Activated naive CD8-positive, alpha-beta T cell treated with anti-CD3 and anti-CD28 coated beads for 36 hours (primary cell): ENCODE results near the gene POP7. TPM values are rescaled to one million over a fixed set of nuclear protein-coding genes. Genes with fewer than 3 reads are reported as not detected.

Experiments used
- DNase-seq: peaks from one replicate; pipeline ENCODE4 v3.0.0; 2021
- H3K27ac Mint-ChIP-seq: one replicate; pipeline ENCODE4 v1.8.0; 2022; ENCODE audit warnings: mild to moderate bottlenecking, moderate library complexity, mixed read lengths
- H3K27me3 Mint-ChIP-seq: one replicate; pipeline ENCODE4 v1.8.0; 2022; ENCODE audit warnings: mild to moderate bottlenecking, mixed read lengths
- H3K36me3 Mint-ChIP-seq: one replicate; pipeline ENCODE4 v1.8.0; 2021; ENCODE audit warnings: mild to moderate bottlenecking, mixed read lengths
- H3K4me1 Mint-ChIP-seq: one replicate; pipeline ENCODE4 v1.8.0; 2021; ENCODE audit warnings: mixed read lengths
- H3K4me3 Mint-ChIP-seq: one replicate; pipeline ENCODE4 v1.8.0; 2022; ENCODE audit warnings: mild to moderate bottlenecking, moderate library complexity, mixed read lengths
- H3K9me3 Mint-ChIP-seq: one replicate; pipeline ENCODE4 v1.8.0; 2022; ENCODE audit warnings: mixed read lengths
- total RNA-seq, 2 experiments: library from RNA; stranded (reverse); gene quantifications; one replicate each; pipeline ENCODE4 v1.2.3, GENCODE V29; 2021

The POP7 gene
- total RNA-seq, 2 experiments from 2014 or later: 84.5 to 85.6 TPM

- DNase-seq: no peak
- Mint-ChIP-seq H3K9me3 (no peaks in the 10 kb centered on the region), H3K27me3 (no peaks in the 10 kb centered on the region), H3K36me3 (peaks cover 2% of the 10 kb centered on the region), H3K4me3 (no peak overlapping the region), H3K4me1 (peaks cover 19% of the 10 kb centered on the region), H3K27ac (no peak overlapping the region)
Observed at GRCh38 chr7:100684534-100685042, 21.3 kb upstream of the POP7 start.

DNA sequence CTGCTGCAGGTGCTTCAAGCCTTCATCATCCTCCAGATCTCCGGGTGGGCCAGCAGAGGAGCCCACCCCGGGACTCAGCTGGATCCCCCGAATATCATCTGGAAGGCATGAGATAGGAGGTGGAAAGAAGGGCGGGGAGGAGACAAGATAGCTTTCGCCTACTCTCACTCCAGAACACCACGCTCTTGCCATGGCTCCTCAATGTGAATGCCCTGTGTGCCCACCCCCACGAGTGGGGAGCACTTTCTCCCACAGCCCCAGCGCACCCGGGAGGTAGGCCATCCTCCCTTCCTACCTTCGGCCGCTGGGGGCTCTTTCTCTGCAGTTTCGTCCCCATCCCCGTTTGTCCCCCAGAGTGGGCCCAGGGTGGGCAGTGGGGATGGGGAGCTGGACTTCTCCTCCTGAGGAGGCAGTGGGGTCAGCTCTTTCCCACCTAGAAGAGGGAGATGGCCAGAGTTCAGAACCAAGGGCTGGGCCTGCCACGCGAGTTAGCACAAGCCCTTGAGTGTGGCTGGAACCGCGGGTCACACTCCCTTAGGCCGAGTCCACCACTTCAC is 20.8 kb upstream of the POP7 start:
- peaks cover under 1% of the 10 kb centered on the region for H3K36me3 Mint-ChIP-seq
- H3K27me3 Mint-ChIP-seq: no peaks in the 10 kb centered on the region
- no peak for DNase-seq
- H3K27ac Mint-ChIP-seq: no peak overlapping the region
- H3K4me1 Mint-ChIP-seq: peaks cover 18% of the 10 kb centered on the region
- no peaks in the 10 kb centered on the region for H3K9me3 Mint-ChIP-seq
- no peak overlapping the region for H3K4me3 Mint-ChIP-seq

GRCh38 chr7:100685631-100686145 is 20.2 kb upstream of the POP7 start:
- Mint-ChIP-seq H3K27me3 (no peaks in the 10 kb centered on the region), H3K4me1 (peaks cover 15% of the 10 kb centered on the region), H3K36me3 (no peaks in the 10 kb centered on the region), H3K27ac (no peak overlapping the region), H3K4me3 (no peak overlapping the region), H3K9me3 (no peaks in the 10 kb centered on the region)
- no peak for DNase-seq

DNA sequence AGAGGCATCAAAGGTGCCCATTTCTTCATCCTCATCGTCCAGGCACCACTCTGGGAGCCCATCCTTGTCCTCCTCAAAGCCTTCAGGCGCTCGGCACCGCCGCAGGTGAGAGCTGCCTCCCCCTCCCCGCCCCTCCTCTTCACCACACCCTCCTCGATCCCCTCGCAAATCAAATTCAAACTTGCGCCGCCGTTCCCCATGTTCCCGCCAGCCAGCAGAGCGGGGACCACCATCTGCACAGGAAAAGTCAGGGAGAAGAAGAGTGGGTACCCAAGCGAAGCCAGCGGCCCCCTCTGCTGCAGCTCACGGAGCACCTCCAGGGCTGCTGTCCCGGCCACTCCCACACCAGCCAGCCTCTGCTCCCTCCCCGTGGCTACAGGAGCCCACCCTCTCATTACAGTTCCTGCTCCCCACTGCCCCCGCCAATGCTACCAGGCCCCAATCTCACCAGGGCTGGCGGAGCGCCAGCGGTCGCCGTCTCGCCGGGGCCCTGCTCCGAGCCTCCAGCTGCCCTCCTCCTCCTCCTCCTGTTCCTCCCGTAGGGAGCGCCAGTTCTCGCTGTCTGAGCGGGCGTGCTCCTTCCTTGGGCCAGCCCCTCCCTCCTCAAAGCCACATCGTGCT is 19.6 kb upstream of the POP7 start:
- Mint-ChIP-seq H3K4me1 (peaks cover 15% of the 10 kb centered on the region), H3K36me3 (no peaks in the 10 kb centered on the region), H3K9me3 (no peaks in the 10 kb centered on the region), H3K27ac (no peak overlapping the region), H3K27me3 (no peaks in the 10 kb centered on the region), H3K4me3 (no peak overlapping the region)
- no peak for DNase-seq

GRCh38 chr7:100686822-100687211 is 19.1 kb upstream of the POP7 start:
- no peak overlapping the region for H3K4me3 Mint-ChIP-seq
- no peak for DNase-seq
- peaks cover 2% of the 10 kb centered on the region for H3K36me3 Mint-ChIP-seq
- peaks cover 15% of the 10 kb centered on the region for H3K4me1 Mint-ChIP-seq
- no peak overlapping the region for H3K27ac Mint-ChIP-seq
- no peaks in the 10 kb centered on the region for H3K27me3 Mint-ChIP-seq
- no peaks in the 10 kb centered on the region for H3K9me3 Mint-ChIP-seq

DNA sequence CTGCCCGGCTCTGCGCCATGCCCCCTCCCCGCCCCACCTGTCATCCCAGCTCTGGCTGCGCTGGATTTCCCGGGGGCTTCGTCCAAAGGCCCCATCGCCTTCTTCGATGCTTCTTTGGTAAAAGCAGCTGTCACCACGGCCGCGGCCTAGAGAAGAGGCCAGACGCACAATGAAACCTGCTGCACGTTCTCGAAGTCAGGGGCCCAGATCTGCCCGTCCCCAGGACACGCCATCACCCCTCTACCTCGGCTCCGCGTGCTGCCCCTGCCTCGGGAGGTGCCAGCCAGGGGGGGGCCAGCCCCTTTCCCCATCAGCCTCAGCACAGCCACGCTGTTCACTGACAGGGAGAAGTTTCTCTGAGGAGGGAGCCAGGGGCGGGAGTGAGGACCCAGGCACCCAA is 18.7 kb upstream of the POP7 start:
- H3K9me3 Mint-ChIP-seq: no peaks in the 10 kb centered on the region
- H3K27me3 Mint-ChIP-seq: no peaks in the 10 kb centered on the region
- H3K4me3 Mint-ChIP-seq: no peak overlapping the region

DNA sequence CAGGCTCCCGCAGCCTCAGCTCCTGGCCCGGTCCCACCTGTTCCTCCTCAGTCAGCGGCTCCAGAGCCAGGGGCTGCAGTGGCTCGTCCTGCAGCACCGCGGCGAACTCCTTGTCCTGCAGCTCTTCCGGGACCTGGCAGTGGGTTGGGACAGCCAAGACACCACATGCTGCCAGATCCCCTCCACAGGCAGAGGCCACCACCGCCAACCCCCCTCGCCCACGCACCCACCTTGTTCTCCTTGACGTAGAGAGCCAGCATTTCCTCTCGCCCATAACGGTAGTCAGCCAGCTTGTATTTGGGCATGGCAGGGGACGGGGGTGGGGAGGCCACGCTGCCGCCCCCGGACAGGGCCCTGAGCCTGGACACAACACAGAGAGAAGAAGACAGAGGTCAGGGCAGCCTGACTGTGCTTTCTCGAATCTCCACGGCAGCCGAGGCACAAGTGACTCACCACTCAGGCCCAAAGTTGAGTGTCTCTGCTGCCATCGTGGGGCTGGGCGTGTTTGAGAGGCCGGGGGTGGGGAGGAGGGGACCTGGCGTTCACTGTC is 18.1 kb upstream of the POP7 start:
- Mint-ChIP-seq H3K4me1 (peaks cover 22% of the 10 kb centered on the region), H3K4me3 (no peak overlapping the region), H3K9me3 (no peaks in the 10 kb centered on the region), H3K27ac (peak overlapping the region; percentile 54), H3K36me3 (peaks cover 7% of the 10 kb centered on the region), H3K27me3 (no peaks in the 10 kb centered on the region)
- DNase-seq: no peak

More for the DNA sequence above, 18.7 kb upstream of the POP7 start:
- Mint-ChIP-seq H3K4me1 (peaks cover 18% of the 10 kb centered on the region), H3K27ac (no peak overlapping the region), H3K36me3 (peaks cover 2% of the 10 kb centered on the region)
- DNase-seq: no peak

DNA sequence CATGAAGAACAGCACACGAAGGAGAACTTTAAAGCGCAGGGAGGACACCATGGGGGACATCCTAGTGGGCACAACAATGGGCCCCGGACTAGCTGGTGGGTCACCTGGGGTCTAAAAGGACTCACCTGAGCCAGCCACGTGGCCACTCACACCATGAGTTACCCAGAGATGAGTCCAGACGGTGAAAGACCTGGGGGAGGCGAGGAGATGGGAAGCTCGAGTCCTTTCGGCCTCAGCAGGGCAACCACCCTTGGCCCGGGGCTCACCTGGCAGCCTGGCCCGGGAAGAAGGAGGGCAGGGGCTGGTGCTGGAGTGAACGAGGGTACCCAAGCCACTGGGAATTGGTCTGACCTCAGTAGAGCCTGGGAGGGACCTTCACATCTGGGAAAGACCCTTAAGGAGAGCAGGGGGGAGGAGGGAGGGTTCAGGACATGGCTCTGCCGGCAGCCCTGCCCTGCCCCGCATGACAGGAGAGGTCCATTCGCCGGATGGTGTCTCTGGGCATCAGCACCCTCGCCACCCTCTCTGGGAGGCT is 17.5 kb upstream of the POP7 start:
- H3K36me3 Mint-ChIP-seq: peaks cover 12% of the 10 kb centered on the region
- H3K27ac Mint-ChIP-seq: peak overlapping the region; percentile 54

DNA sequence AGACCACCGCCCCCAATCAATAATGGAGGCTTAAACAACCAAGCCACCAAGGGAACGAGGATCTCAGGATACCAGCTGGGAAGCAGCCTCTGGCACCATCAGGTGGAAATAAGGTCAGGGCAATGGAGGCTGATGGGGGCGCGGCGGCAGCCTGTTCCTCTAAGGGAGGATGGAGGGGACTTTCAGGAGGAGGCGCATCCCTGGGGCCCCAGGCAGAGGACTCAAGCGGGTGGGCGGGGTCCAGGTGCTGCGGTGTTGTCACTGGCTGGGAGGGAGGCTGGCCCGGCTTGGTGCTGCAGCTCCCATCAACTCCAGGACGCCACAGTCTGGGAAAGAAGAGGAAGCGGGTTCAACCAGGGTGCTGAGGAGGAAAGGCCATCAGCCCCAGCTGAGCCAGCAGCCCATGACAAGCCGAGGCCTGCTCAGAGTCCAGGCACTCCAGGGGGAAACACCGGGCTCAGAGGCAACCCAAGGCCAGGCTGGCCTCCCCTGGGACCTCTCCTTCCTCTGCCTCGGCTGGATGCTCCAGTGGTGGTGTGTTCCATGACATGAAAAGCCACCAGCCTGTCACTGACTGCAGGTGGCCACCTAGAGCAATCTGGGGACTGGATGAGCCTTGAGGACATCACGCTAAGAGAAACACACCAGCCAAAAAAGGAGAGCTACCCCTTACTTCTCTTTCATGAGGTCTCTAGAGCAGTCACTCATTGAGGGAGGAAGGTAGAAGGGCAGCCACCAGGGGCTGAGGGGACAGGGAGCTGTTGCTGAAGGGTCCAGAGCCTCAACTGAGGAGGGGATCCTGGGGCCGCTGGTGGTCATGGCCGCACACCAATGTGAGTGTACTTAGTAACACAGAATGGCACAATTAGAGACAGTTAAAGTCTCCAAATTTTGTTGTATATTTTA is 16.4 kb upstream of the POP7 start:
- no peak for DNase-seq

More for the DNA sequence above, 17.5 kb upstream of the POP7 start:
- H3K4me1 Mint-ChIP-seq: peaks cover 25% of the 10 kb centered on the region
- H3K4me3 Mint-ChIP-seq: no peak overlapping the region
- DNase-seq: no peak
- H3K9me3 Mint-ChIP-seq: no peaks in the 10 kb centered on the region
- H3K27me3 Mint-ChIP-seq: no peaks in the 10 kb centered on the region

DNA sequence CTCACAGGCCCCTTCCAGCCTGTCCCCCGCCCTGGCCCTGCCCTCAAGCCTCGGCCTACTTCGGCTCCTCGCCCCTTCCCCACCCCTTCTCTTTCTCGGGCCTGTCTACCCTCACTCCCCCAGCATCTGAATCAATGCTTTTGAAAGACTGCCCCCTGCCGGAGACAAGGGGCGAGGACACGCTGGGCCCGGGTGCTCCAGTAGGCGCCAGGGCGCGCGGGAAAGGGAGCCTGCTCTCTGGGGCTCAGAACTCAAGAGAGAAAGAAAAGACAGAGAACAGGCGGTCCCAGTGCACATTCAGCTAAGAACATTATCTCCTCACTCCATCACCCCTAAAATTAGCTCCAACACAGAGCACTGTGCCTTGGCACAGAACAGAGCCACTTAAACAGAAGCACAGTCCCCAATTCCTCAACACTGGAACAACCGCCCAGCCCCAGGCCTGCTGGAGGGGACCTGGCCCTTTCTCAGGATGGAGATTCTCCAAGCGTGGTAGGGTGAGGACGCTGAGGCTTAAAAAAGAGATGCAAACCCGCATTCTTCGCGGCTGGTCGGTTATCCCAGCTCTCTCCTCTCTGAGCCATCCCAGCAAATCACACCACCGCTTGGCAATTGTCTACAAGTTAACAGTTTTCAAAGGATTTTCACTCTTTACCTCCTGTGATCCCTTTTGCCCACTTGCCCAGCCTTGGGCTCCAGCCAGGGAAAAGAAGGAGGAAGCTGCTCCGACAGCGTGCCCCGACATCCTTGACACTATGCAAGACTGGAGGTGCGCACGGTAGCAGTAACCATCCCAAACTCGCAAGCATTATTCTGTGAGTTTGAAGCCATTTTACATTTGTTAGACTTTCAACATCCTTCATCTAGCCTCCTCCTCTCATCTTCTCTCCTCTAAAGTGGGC is 14.0 kb upstream of the POP7 start:
- Mint-ChIP-seq H3K27me3 (no peaks in the 10 kb centered on the region), H3K4me3 (peak overlapping the region; percentile 96), H3K4me1 (peaks cover 37% of the 10 kb centered on the region), H3K27ac (peak overlapping the region; percentile 88), H3K36me3 (peaks cover 12% of the 10 kb centered on the region), H3K9me3 (no peaks in the 10 kb centered on the region)
- DNase-seq: peak; percentile 81

More for the DNA sequence above, 16.4 kb upstream of the POP7 start:
- Mint-ChIP-seq H3K27me3 (no peaks in the 10 kb centered on the region), H3K4me3 (no peak overlapping the region), H3K9me3 (no peaks in the 10 kb centered on the region), H3K4me1 (peaks cover 25% of the 10 kb centered on the region), H3K36me3 (peaks cover 12% of the 10 kb centered on the region), H3K27ac (peak overlapping the region; percentile 29)

DNA sequence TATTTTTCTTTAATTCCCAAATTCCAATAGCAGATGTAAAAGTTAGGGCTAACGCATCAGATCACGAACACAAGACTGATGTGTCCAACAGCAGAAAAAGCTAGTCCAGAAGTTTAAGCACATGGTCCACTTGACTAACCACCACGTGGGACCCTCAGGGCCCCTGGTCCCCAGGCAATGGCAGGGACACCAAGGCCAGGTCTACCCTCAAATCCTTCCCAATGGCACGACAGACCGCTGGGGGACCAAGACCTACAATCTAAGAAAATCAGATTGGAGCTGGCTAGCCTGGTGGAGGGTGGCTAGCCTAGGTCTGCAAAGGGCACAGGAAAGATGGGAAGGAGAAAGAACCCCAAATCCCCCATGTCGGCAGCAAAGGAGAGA is 13.4 kb upstream of the POP7 start:
- Mint-ChIP-seq H3K27ac (peak overlapping the region; percentile 88), H3K9me3 (no peaks in the 10 kb centered on the region), H3K27me3 (no peaks in the 10 kb centered on the region), H3K4me3 (peak overlapping the region; percentile 96), H3K4me1 (peaks cover 37% of the 10 kb centered on the region), H3K36me3 (peaks cover 12% of the 10 kb centered on the region)
- DNase-seq: no peak

- no peak for DNase-seq
- Mint-ChIP-seq H3K36me3 (peaks cover 12% of the 10 kb centered on the region), H3K4me3 (peak overlapping the region; percentile 96), H3K4me1 (peaks cover 37% of the 10 kb centered on the region), H3K27me3 (no peaks in the 10 kb centered on the region), H3K27ac (peak overlapping the region; percentile 88), H3K9me3 (no peaks in the 10 kb centered on the region)
Observed at GRCh38 chr7:100693312-100694097, 12.4 kb upstream of the POP7 start.

DNA sequence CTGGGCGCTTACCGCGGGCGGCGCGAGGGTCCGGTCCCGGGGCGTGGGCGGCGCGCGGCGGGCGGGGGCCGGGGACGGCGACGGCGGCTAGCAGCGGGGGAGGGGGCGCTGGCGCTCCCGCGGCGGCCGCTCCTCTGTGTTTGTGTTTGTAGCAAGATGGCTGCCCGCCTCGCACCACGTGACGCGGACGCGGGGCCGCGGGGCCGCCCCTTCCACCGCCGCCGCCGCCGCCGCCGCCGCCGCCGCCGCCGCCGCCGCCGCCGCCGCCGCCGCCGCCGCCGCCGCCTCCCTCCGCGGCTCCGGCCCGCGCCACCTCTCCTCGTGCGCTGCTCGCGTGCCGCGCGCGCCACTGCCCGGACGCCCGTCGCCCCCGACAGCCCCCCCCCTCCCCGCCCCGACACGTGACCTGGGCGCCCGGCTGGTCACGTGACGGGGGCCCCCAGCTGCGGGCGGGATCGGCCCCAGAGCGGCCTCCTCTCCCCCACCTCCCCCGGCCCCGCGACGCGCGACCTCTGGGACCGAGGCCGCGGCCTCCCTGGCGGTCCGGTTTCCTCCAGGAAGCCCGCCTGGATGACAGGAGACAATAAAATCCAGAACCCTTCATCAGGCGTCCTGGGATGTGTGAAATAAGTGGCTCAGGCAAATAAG is 11.7 kb upstream of the POP7 start, which contains the start of gene GIGYF1:
Gene GIGYF1, minus strand, starts transcription at position 153 of the 648 bp plus-strand sequence. CDS start 6,012 bp downstream, outside the sequence.
- peak; percentile 75 for DNase-seq
- Mint-ChIP-seq H3K36me3 (peaks cover 12% of the 10 kb centered on the region), H3K4me3 (peak within 1 kb of the TSS; percentile 96), H3K4me1 (peaks cover 31% of the 10 kb centered on the region), H3K9me3 (no peaks in the 10 kb centered on the region), H3K27me3 (no peaks in the 10 kb centered on the region), H3K27ac (peak within 1 kb of the TSS; percentile 88)
